NB4 (cell line): ENCODE measurements around the gene TNFRSF25.

Experiments used
- CTCF ChIP-seq: IDR thresholded peaks from one replicate; pipeline ENCODE4 v1.5.1; 2012; ENCODE audit warnings: low read depth, low read length
- MAX ChIP-seq: IDR thresholded peaks from 2 replicates; pipeline ENCODE4 v1.6.1; 2011; ENCODE audit warnings: low read depth, low read length
- MYC ChIP-seq: IDR thresholded peaks from 2 replicates; pipeline ENCODE4 v1.6.1; 2011; ENCODE audit warnings: low read depth, low read length
- POLR2A ChIP-seq: IDR thresholded peaks from 2 replicates; pipeline ENCODE4 v1.6.1; 2011; ENCODE audit warnings: mild to moderate bottlenecking; ENCODE audit not compliant: insufficient read length; ENCODE audit errors: extremely low read depth

- TF ChIP-seq CTCF: no peak
- TF ChIP-seq POLR2A: no peak
- TF ChIP-seq MAX: no peak
- no peak for TF ChIP-seq MYC
Observed at GRCh38 chr1:6507037-6507428, 41.1 kb upstream of the TNFRSF25 start.
